ENCODE results near the gene ACOXL.

Gene ACOXL

GRCh38 chr2:110818767-110819481 is 86.6 kb downstream of the ACOXL start:
- in situ Hi-C loops (cut with MboI; ENCODE audit: low sequenced_read_pairs) = loop anchor here (25.0 kb wide), 1 partner anchor 868 kb away; no protein-coding TSS in a partner anchor

GRCh38 chr2:110819711-110820110 is 87.3 kb downstream of the ACOXL start:
- in situ Hi-C loops (cut with MboI; ENCODE audit: low sequenced_read_pairs) = loop anchor here (25.0 kb wide), 1 partner anchor 868 kb away; no protein-coding TSS in a partner anchor

GRCh38 chr2:110820128-110820527 is 87.8 kb downstream of the ACOXL start:
- in situ Hi-C loops (cut with MboI; ENCODE audit: low sequenced_read_pairs) = loop anchor here (25.0 kb wide), 1 partner anchor 867 kb away; no protein-coding TSS in a partner anchor

- in situ Hi-C loops (cut with MboI; ENCODE audit: low sequenced_read_pairs) = loop anchor here (25.0 kb wide), 1 partner anchor 864 kb away; no protein-coding TSS in a partner anchor
Measured at GRCh38 chr2:110823165-110823564, 90.8 kb downstream of the ACOXL start.

- in situ Hi-C loops (cut with MboI; ENCODE audit: low sequenced_read_pairs) = no loop called here
Measured at GRCh38 chr2:110827511-110827910, 95.1 kb downstream of the ACOXL start.

GRCh38 chr2:110828330-110828729 is 96.0 kb downstream of the ACOXL start:
- in situ Hi-C loops (cut with MboI; ENCODE audit: low sequenced_read_pairs) = no loop called here

- in situ Hi-C loops (cut with MboI; ENCODE audit: low sequenced_read_pairs) = no loop called here
Measured at GRCh38 chr2:110829413-110830146, 97.2 kb downstream of the ACOXL start.

GRCh38 chr2:110832740-110833139 is 100.4 kb downstream of the ACOXL start:
- in situ Hi-C loops (cut with MboI; ENCODE audit: low sequenced_read_pairs) = no loop called here

GRCh38 chr2:110834134-110834827 is 101.9 kb downstream of the ACOXL start:
- in situ Hi-C loops (cut with MboI; ENCODE audit: low sequenced_read_pairs) = no loop called here

GRCh38 chr2:110836671-110837070 is 104.3 kb downstream of the ACOXL start:
- in situ Hi-C loops (cut with MboI; ENCODE audit: low sequenced_read_pairs) = no loop called here

GRCh38 chr2:110837446-110838409 is 105.4 kb downstream of the ACOXL start:
- in situ Hi-C loops (cut with MboI; ENCODE audit: low sequenced_read_pairs) = no loop called here

- in situ Hi-C loops (cut with MboI; ENCODE audit: low sequenced_read_pairs) = no loop called here
Measured at GRCh38 chr2:110838657-110839384, 106.4 kb downstream of the ACOXL start.

GRCh38 chr2:110840508-110840907 is 108.1 kb downstream of the ACOXL start:
- in situ Hi-C loops (cut with MboI; ENCODE audit: low sequenced_read_pairs) = no loop called here

GRCh38 chr2:110842048-110842447 is 109.7 kb downstream of the ACOXL start:
- in situ Hi-C loops (cut with MboI; ENCODE audit: low sequenced_read_pairs) = no loop called here

GRCh38 chr2:110843496-110843895 is 111.1 kb downstream of the ACOXL start:
- in situ Hi-C loops (cut with MboI; ENCODE audit: low sequenced_read_pairs) = no loop called here

GRCh38 chr2:110843959-110844510 is 111.7 kb downstream of the ACOXL start:
- in situ Hi-C loops (cut with MboI; ENCODE audit: low sequenced_read_pairs) = no loop called here

GRCh38 chr2:110847651-110848050 is 115.3 kb downstream of the ACOXL start:
- in situ Hi-C loops (cut with MboI; ENCODE audit: low sequenced_read_pairs) = no loop called here

- in situ Hi-C loops (cut with MboI; ENCODE audit: low sequenced_read_pairs) = no loop called here
Measured at GRCh38 chr2:110848071-110848470, 115.7 kb downstream of the ACOXL start.

GRCh38 chr2:110848519-110849030 is 116.2 kb downstream of the ACOXL start:
- in situ Hi-C loops (cut with MboI; ENCODE audit: low sequenced_read_pairs) = no loop called here

All from HL-60/S4 treated with retinoic acid at 250 ng/mL for 4 days and 3 days (cell line).